Epithelial cell of esophagus (primary cell): ENCODE results near the gene RALGPS1.

Experiments used
- DNase-seq: peaks from one replicate; pipeline ENCODE4 v3.0.0; 2010; ENCODE audit warnings: low read depth
- H3K4me3 ChIP-seq: 2 replicates; pipeline ENCODE4 v1.5.1; 2011; ENCODE audit warnings: mild to moderate bottlenecking, low read length, control low read depth
- TF ChIP-seq, protein P1 (sequence below): IDR thresholded peaks from 2 replicates; pipeline ENCODE4 v1.5.1; 2011; ENCODE audit warnings: low read depth, mild to moderate bottlenecking, low read length, control low read depth, inconsistent platforms; ENCODE audit not compliant: insufficient read depth; ENCODE audit errors: missing control alignments

Gene RALGPS1

GRCh38 chr9:127079446-127080140 is 165.0 kb downstream of the RALGPS1 start:
- DNase-seq = no peak
- no peak overlapping the region for H3K4me3 ChIP-seq
- TF ChIP-seq, protein P1, sequence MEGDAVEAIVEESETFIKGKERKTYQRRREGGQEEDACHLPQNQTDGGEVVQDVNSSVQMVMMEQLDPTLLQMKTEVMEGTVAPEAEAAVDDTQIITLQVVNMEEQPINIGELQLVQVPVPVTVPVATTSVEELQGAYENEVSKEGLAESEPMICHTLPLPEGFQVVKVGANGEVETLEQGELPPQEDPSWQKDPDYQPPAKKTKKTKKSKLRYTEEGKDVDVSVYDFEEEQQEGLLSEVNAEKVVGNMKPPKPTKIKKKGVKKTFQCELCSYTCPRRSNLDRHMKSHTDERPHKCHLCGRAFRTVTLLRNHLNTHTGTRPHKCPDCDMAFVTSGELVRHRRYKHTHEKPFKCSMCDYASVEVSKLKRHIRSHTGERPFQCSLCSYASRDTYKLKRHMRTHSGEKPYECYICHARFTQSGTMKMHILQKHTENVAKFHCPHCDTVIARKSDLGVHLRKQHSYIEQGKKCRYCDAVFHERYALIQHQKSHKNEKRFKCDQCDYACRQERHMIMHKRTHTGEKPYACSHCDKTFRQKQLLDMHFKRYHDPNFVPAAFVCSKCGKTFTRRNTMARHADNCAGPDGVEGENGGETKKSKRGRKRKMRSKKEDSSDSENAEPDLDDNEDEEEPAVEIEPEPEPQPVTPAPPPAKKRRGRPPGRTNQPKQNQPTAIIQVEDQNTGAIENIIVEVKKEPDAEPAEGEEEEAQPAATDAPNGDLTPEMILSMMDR = no peak

GRCh38 chr9:127081250-127082185 is 166.9 kb downstream of the RALGPS1 start:
- TF ChIP-seq, protein P1 = no peak

DNA sequence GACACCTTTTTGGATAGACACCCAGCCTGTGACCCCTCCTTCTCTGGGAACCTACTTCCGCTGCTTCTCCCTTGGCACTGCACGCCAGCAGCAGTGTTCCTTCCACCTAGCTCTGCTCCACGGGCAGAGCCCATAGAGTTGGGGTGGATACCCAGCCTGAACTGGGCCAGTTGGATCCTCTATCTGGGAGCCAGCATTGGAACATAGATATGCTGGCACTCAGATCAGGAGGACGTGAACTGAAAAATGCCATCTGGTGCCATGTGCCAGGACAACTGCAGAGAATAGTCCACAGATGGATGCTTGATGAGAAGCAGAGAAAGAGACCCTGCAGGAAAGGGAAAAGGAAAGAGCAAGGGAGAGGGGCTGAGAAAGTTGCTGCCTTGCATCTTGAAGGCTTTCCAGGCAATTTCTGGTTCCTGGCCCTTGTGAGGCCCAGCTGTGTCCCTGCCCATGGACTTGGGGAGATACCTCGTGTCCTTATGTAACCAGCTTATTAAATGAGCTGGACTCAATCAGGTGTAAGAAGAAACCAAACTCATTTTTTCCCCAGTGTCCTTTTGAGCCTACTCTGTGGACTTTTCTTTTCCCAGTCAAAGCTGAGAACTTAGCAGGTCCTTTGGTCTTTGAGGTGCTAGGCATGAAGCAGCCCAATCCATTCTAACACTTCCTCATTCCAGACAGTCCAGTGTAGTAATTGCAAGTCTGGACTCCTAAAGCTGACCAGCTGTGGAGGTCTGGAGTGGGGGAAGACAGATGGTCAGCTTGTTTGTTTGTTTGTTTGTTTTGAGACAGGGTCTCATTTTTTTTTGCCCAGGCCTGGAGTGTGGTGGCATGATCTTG is 168.8 kb downstream of the RALGPS1 start:
- H3K4me3 ChIP-seq = no peak overlapping the region
- TF ChIP-seq, protein P1 = no peak
- no peak for DNase-seq

More at GRCh38 chr9:127081250-127082185, 166.9 kb downstream of the RALGPS1 start:
- no peak for DNase-seq
- no peak overlapping the region for H3K4me3 ChIP-seq

DNA sequence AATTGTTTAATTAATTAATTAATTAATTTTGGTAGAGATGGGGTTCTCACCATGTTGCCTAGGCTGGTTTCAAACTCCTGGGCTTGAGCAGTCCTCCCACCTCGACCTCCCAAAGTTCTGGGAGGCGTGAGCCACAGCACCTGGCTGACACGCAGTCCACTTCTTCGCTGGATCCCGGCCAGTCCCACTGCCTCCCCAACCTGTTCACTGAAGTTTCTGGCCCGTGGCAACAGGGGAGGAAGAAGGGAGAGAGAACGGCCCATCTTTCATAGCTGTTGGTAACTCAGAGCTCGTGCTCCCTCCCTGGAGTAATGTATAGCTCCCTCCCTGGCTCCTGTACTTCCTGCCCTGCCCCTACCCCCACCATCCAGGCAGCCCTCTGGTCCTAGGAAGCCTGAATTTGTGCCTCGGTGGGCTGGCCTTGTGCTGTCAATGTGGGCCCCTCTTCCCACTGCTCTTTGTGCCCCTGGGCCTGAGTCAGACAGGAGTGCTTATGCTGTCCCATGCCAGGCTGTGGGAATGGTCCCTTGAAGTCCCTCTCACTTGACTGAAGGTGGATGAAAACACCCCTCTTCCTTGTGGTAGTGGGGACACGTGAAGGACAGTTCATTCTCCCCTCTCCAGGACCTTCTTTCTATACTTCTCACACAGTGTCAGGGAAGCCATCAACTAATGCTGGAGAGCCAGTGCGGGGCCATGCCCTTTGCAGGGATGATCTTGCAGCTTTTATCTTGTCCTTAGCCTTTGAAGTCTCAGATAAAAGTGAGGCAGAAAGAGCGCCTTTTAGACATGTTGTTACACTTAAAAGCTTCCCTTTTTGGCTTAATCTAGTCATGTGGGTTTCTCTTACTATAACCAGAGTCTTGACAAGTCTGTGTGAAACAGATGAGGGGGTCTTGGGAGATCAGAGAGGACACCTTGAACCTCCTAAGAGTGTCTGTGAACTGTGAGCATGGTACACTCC is 169.8 kb downstream of the RALGPS1 start:
- TF ChIP-seq, protein P1 = no peak
- no peak overlapping the region for H3K4me3 ChIP-seq
- DNase-seq = no peak

DNA sequence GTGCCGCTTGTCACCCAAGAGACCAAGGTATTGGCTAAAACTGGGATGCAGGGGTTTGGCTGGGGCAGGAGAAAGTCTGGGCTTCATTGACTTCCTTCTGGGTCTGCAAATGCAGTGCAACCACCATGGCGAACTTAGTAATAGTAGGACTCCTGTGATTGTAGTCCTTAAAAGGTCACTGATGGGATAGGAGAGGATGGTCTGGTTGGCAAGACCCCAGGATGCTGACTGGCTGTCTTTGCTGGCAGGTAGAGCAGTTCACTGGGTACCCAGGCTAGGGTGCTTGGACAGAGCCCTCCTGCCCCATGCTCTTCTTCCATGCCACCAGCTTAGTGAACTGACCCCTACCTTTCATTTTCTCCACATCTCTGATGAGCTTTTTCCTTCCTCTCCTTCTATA is 170.6 kb downstream of the RALGPS1 start:
- TF ChIP-seq, protein P1 = no peak
- H3K4me3 ChIP-seq = no peak overlapping the region
- no peak for DNase-seq
